GM19372 (cell line): ENCODE results near the gene ADCK2.
"Not testable (repeated sequence)": the region's sequence is repeated elsewhere in the genome, so short reads cannot be mapped to it uniquely, and the experiment has no call there.

ENCODE experiments used
- ATAC-seq: cut with Tn5 transposase; IDR thresholded peaks from one replicate; pipeline ENCODE4 v1.9.1; 2021; ENCODE audit warnings: mild to moderate bottlenecking, low read depth, moderate library complexity; ENCODE audit not compliant: unreplicated experiment

The ADCK2 gene

GRCh38 chr7:140672382-140673062, at the start of gene ADCK2:
Gene ADCK2, plus strand, starts transcription at chr7:140672945. Its CDS starts 386 bp downstream, at chr7:140673331.
- peak; percentile 57 for ATAC-seq

GRCh38 chr7:140623980-140624379, 48.8 kb upstream of the ADCK2 start:
- ATAC-seq: no peak

GRCh38 chr7:140624392-140625191, 48.2 kb upstream of the ADCK2 start:
- ATAC-seq: no peak

GRCh38 chr7:140625192-140625558, 47.6 kb upstream of the ADCK2 start:
- ATAC-seq: not testable (repeated sequence)

- no peak for ATAC-seq
Measured at GRCh38 chr7:140625908-140626868, 46.6 kb upstream of the ADCK2 start.

GRCh38 chr7:140631021-140631420, 41.7 kb upstream of the ADCK2 start:
- no peak for ATAC-seq

GRCh38 chr7:140631602-140632001, 41.1 kb upstream of the ADCK2 start:
- no peak for ATAC-seq

GRCh38 chr7:140635345-140635744, 37.4 kb upstream of the ADCK2 start:
- ATAC-seq: no peak

- no peak for ATAC-seq
Measured at GRCh38 chr7:140635816-140636215, 36.9 kb upstream of the ADCK2 start.

GRCh38 chr7:140637400-140637799, 35.3 kb upstream of the ADCK2 start:
- ATAC-seq: no peak

- ATAC-seq: no peak
Measured at GRCh38 chr7:140638173-140638791, 34.5 kb upstream of the ADCK2 start.

- no peak for ATAC-seq
Measured at GRCh38 chr7:140639366-140640053, 33.2 kb upstream of the ADCK2 start.

- ATAC-seq: no peak
Measured at GRCh38 chr7:140640060-140640637, 32.6 kb upstream of the ADCK2 start.

- ATAC-seq: no peak
Measured at GRCh38 chr7:140640727-140641523, 31.8 kb upstream of the ADCK2 start, which contains the start of gene DENND2A. Gene DENND2A, minus strand, starts transcription at chr7:140640813. Its CDS starts 38,416 bp downstream, at chr7:140602397.

- no peak for ATAC-seq
Measured at GRCh38 chr7:140641524-140642195, 31.1 kb upstream of the ADCK2 start.

- no peak for ATAC-seq
Measured at GRCh38 chr7:140643416-140643815, 29.3 kb upstream of the ADCK2 start.

GRCh38 chr7:140644761-140645160, 28.0 kb upstream of the ADCK2 start:
- not testable (repeated sequence) for ATAC-seq
